DOHH2 (cell line): ENCODE results near the gene RANBP6.

Experiments used
- CTCF ChIP-seq: fragments of 200-600 bp; sonication (generic); IDR thresholded peaks from one replicate; pipeline ENCODE4 v1.5.1; 2014; ENCODE audit warnings: antibody characterized with exemption, mild to moderate bottlenecking, low read depth, low read length; ENCODE audit not compliant: poor library complexity, severe bottlenecking
- EZH2phosphoT487 ChIP-seq: fragments of 200-600 bp; sonication (generic); IDR thresholded peaks from 2 replicates; pipeline ENCODE4 v1.6.1; 2017; ENCODE audit warnings: borderline replicate concordance, mild to moderate bottlenecking, antibody characterized with exemption, low read length, moderate library complexity, mixed read lengths

DNA sequence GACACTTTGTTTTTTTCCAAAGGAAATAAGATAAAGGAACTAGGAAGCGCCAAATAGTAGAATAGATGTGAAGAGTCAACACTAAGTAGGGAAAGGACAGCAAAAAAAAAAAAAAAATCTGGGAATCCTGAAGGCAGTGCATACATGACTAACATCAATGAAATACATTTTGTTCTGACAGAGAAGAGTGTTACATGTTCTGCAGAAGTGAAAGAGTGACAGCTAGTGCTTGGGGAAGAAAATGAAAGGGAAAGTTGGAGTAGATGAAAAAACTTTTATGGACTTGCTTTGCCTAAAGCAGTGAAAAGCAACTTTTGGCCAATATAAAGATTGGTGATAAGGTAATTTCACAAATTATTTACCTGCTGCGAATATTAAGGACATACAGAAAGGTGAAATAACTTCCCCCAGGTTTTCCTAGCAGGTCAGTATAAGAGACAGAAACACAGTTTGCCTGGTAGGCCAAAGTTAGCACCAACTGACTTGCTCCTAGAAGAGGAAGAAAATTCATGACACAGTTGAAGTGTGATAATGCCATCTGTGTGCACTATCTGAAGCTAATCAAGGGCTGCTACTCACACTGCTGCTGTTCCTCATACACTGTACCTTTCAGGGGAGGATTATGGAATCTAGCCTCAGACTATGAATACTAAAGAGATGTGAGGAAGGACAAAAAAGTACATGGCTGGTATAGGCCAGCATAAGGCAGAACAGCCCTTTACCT is 38.6 kb downstream of the RANBP6 start:
- no peak for TF ChIP-seq CTCF
- no peak for TF ChIP-seq EZH2phosphoT487
